NOMO-1 treated with dmso at 0.1 percent for 144 hours (cell line): ENCODE results near the gene UNC5C.

Experiments
- DNase-seq: peaks from one replicate; lab custom pipeline; 2025; ENCODE audit not compliant: unreplicated experiment; lab: John Stamatoyannopoulos, UW

The UNC5C gene

DNA sequence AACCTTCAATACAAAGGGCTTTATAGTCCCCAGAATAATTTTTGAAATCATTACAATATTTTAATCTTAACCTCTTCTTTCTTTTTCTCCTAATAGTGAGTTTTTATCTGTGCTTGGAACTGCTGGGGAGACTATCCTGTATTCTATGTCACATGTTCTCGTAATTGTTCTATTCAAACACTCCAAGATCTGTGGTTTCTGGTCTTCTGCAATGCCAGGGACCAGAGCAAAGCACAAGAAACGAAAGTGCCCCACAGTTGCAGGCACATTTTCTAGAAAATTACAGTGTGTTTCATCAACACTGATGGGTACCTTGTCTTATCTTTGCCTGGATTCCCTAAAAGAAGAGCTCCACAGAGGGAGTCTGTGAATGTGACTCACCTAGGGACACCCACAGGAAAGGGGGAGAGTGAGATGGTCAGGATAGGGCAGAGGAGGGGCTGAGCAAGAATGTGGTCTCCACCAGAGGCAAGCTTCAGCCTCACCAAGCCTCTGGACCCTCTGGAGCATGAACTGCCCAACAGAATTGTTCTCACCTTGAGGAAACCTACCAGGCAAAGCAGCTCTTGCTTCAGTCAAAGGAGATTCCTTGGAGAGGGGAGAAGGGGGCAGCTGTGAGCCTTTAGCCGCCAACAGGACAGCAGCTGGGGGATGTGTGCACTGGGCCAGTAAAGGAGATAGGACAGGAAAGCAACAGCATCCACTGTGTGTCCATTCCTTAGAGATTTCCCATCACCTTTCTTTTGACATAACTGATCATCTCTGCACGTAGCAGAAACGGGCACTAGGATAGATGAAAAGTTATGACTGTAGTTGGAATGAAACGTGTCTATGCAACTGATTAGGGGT, 25.9 kb downstream of the UNC5C start:
- DNase-seq, result no peak

GRCh38 chr4:95517576-95518345, 31.0 kb downstream of the UNC5C start:
- no peak for DNase-seq

- DNase-seq, result no peak
Measured at GRCh38 chr4:95516528-95517017, 32.2 kb downstream of the UNC5C start.

DNA sequence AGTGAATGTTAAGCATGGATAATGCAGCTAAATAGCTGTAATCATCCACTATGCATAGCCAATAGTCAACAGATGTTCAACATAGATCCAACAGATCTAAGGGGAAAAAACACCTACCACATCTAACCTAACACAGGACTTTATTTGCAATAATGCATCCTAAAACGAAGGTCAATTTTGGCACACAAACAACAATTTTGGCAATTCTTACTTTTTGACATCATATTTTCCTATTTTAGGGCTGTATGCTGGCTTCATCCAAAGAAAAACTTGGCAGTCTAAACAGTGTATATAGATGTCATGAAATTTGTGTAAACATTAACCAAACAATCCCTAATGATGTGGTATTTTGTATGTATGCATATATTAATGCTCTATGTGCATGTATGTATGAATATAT, 33.2 kb downstream of the UNC5C start:
- no peak for DNase-seq

GRCh38 chr4:95513022-95513421, 35.8 kb downstream of the UNC5C start:
- no peak for DNase-seq

- no peak for DNase-seq
Measured at GRCh38 chr4:95511477-95511876, 37.3 kb downstream of the UNC5C start.

GRCh38 chr4:95510877-95511276, 37.9 kb downstream of the UNC5C start:
- no peak for DNase-seq

- no peak for DNase-seq
Measured at GRCh38 chr4:95510145-95510544, 38.6 kb downstream of the UNC5C start.

- no peak for DNase-seq
Measured at GRCh38 chr4:95508421-95508820, 40.4 kb downstream of the UNC5C start.

- no peak for DNase-seq
Measured at GRCh38 chr4:95507561-95507960, 41.2 kb downstream of the UNC5C start.

- no peak for DNase-seq
Measured at GRCh38 chr4:95507147-95507546, 41.6 kb downstream of the UNC5C start.

DNA sequence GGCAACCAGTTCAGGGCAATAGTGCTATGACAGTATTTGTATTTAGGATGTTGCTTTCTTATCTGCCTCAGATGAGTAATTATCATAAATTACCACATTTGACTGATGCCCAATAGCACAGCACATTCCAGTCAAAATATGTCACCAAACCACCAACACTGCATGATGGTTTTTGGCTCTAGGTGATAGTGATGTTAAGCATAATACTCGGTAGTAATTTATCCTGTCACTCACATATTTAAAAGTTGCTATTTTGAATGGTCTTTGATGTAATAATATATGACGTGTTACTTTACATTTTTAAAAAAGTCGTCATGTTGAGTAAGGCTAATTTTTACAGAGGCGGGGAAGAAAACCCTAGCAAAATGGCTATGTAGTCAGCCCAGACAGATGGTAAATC, 42.5 kb downstream of the UNC5C start:
- DNase-seq, result no peak

DNA sequence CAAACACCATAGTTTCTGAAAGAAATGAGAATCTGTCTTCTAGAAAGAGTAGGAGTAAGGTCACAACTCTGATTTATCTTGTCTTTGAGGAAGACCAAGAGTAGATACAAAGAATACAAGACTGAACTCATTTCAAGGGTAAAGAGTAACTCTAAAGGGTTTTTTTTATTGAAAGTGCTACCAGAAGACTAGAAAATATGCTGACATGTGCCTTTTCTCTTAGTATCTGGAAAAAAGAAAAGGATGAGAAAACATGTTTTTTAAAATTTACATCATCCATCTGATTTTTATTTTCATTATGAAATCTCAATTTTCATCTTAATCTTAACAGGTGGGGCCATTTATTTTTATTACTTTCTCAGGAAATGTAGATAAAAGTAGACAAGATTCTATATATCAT, 43.0 kb downstream of the UNC5C start:
- no peak for DNase-seq

GRCh38 chr4:95505151-95505550, 43.6 kb downstream of the UNC5C start:
- no peak for DNase-seq

DNA sequence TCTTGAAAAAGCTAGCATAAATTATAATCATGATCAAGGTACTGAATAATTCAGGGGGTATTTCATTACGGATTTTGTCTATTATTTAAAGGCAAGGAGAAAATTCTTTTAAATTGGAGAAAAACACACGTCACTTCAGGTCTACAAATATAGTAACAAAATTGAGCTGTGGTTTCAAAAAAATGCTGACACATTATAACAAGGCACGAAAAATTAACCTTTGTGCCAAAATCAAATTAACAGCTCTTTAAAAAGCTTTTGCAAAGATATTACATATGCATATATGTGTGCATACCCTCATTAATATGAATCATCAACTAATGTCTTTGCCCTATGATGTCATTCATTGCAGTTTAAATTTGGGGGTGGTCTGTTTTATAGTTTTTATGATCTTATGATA, 44.3 kb downstream of the UNC5C start:
- DNase-seq, result no peak

- no peak for DNase-seq
Measured at GRCh38 chr4:95500361-95500760, 48.4 kb downstream of the UNC5C start.

- DNase-seq, result no peak
Measured at GRCh38 chr4:95499291-95499696, 49.5 kb downstream of the UNC5C start.

DNA sequence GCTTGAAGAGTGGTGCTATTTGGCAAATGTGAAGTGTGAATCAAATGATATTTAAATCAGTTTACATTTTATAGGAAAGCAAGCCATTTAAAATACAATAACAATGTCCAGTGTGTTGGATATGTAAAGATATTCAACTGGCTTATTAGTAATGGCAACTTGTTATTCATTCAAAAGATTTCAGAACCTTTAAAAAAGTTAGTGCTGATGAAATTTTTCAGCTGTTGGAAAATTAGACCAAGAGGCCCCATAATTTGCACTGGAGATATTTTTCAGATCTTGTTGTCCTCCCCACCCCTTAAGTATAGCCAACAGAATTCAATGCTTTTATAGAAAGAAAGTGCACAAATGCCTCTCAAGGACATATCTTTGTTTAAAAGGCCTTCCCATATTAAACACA, 54.6 kb downstream of the UNC5C start:
- DNase-seq, result no peak

GRCh38 chr4:95478679-95479078, 70.1 kb downstream of the UNC5C start:
- DNase-seq, result no peak

- DNase-seq, result no peak
Measured at GRCh38 chr4:95476121-95476520, 72.7 kb downstream of the UNC5C start.

- no peak for DNase-seq
Measured at GRCh38 chr4:95472534-95472933, 76.2 kb downstream of the UNC5C start.

DNA sequence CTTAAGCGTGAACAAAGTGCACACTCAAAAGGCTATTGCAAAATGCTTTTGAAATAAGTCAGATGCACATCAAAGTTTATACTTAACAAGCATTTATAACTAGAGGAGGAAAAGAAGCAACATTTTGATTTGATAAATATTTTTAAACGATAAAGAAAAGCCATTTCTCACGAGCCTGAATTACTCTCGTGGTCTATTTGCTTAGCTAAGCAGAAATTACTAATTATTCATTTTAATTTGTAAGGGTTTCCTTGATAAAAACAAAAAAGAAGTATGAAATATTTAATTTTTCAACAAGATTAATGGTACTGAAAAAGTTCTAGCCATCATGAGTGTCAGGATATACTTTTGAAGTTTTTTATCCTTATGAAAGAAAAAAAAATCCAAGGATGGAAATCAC, 78.2 kb downstream of the UNC5C start:
- DNase-seq, result no peak
